ENCODE results near the gene ECE2. TPM values are rescaled to one million over a fixed set of nuclear protein-coding genes. Genes with fewer than 3 reads are reported as not detected.

Gene ECE2
- polyA plus RNA-seq, 1 donor from 2014 or later: 0.22 TPM

- Histone ChIP-seq H3K27me3 (ENCODE audit: insufficient read depth, low read depth, low read length) (no peaks in the 10 kb centered on the region), H3K27ac (ENCODE audit: low read length) (no peak overlapping the region), H3K79me2 (replicated peaks; ENCODE audit: insufficient read depth, low read length) (peaks cover 1% of the 10 kb centered on the region), H3K9me2 (ENCODE audit: insufficient read depth, low read length) (no peaks in the 10 kb centered on the region), H4K20me1 (ENCODE audit: insufficient read depth) (no peaks in the 10 kb centered on the region), H3K9ac (ENCODE audit: low read length) (no peak overlapping the region), H3K36me3 (ENCODE audit: insufficient read depth, low read length) (no peaks in the 10 kb centered on the region), H3K9me3 (ENCODE audit: low read length) (no peaks in the 10 kb centered on the region), H3K4me3 (ENCODE audit: low read length) (no peak overlapping the region), H3F3A (ENCODE audit: insufficient read depth, low read length, poor library complexity, severe bottlenecking) (no peaks in the 10 kb centered on the region), H2AFZ (ENCODE audit: low read depth, low read length) (no peak overlapping the region), H3K4me2 (ENCODE audit: low read length) (no peak overlapping the region)
- TF ChIP-seq EP300 (conservative IDR thresholded peaks at IDR 0.05; ENCODE audit: poor library complexity, severe bottlenecking) (no peak), MXI1 (conservative IDR thresholded peaks at IDR 0.05; ENCODE audit: poor library complexity, severe bottlenecking) (no peak), REST (IDR thresholded peaks at IDR 0.05; ENCODE audit: borderline replicate concordance) (no peak), SMC3 (conservative IDR thresholded peaks at IDR 0.05; ENCODE audit: poor library complexity) (no peak), EZH2 (IDR thresholded peaks at IDR 0.05; ENCODE audit: borderline replicate concordance, insufficient read depth, low read length, poor library complexity, severe bottlenecking) (no peak), RAD21 (conservative IDR thresholded peaks at IDR 0.05) (no peak), POLR2AphosphoS5 (IDR thresholded peaks at IDR 0.05) (no peak), CTCF (IDR thresholded peaks at IDR 0.05; ENCODE audit: poor library complexity, severe bottlenecking) (no peak), TAF1 (IDR thresholded peaks at IDR 0.05; ENCODE audit: low read depth) (no peak)
Observed at GRCh38 chr3:184306341-184306972, 30.6 kb downstream of the ECE2 start.

- H3K36me3 ChIP-seq (ENCODE audit: insufficient read depth, low read length): no peaks in the 10 kb centered on the region
- no peak overlapping the region for H3K9ac ChIP-seq (ENCODE audit: low read length)
- H3F3A ChIP-seq (ENCODE audit: insufficient read depth, low read length, poor library complexity, severe bottlenecking): no peaks in the 10 kb centered on the region
- no peak for TF ChIP-seq TAF1 (IDR thresholded peaks at IDR 0.05; ENCODE audit: low read depth)
- TF ChIP-seq POLR2AphosphoS5 (IDR thresholded peaks at IDR 0.05): no peak
- no peak for TF ChIP-seq EP300 (conservative IDR thresholded peaks at IDR 0.05; ENCODE audit: poor library complexity, severe bottlenecking)
- no peak for TF ChIP-seq EZH2 (IDR thresholded peaks at IDR 0.05; ENCODE audit: borderline replicate concordance, insufficient read depth, low read length, poor library complexity, severe bottlenecking)
- TF ChIP-seq RAD21 (conservative IDR thresholded peaks at IDR 0.05): no peak
- TF ChIP-seq REST (IDR thresholded peaks at IDR 0.05; ENCODE audit: borderline replicate concordance): no peak
- no peak for TF ChIP-seq CTCF (IDR thresholded peaks at IDR 0.05; ENCODE audit: poor library complexity, severe bottlenecking)
- no peak for TF ChIP-seq SMC3 (conservative IDR thresholded peaks at IDR 0.05; ENCODE audit: poor library complexity)
- TF ChIP-seq MXI1 (conservative IDR thresholded peaks at IDR 0.05; ENCODE audit: poor library complexity, severe bottlenecking): no peak
- no peak overlapping the region for H2AFZ ChIP-seq (ENCODE audit: low read depth, low read length)
- no peaks in the 10 kb centered on the region for H3K9me2 ChIP-seq (ENCODE audit: insufficient read depth, low read length)
- H4K20me1 ChIP-seq (ENCODE audit: insufficient read depth): no peaks in the 10 kb centered on the region
- no peaks in the 10 kb centered on the region for H3K9me3 ChIP-seq (ENCODE audit: low read length)
- no peaks in the 10 kb centered on the region for H3K79me2 ChIP-seq (replicated peaks; ENCODE audit: insufficient read depth, low read length)
- no peak overlapping the region for H3K4me2 ChIP-seq (ENCODE audit: low read length)
- no peak overlapping the region for H3K4me3 ChIP-seq (ENCODE audit: low read length)
- no peaks in the 10 kb centered on the region for H3K27me3 ChIP-seq (ENCODE audit: insufficient read depth, low read depth, low read length)
- H3K27ac ChIP-seq (ENCODE audit: low read length): no peak overlapping the region
Observed at GRCh38 chr3:184307915-184308314, 32.1 kb downstream of the ECE2 start.
